HCT116 (cell line): ENCODE results near the gene HLCS. TPM values are rescaled to one million over a fixed set of nuclear protein-coding genes. Genes with fewer than 3 reads are reported as not detected.

Source experiments
- ATAC-seq: fragments of 200-7000 bp; cut with Tn5 transposase; 2 replicates; pipeline ENCODE4 v1.9.1; 2020; ENCODE audit warnings: mild to moderate bottlenecking, moderate library complexity
- BruUV-seq: library from RNA; stranded (reverse); fragments of 400-500 nt; replicated peaks from 2 replicates; lab custom pipeline; 2021; lab: Mats Ljungman, UMichigan
- CTCF ChIA-PET: fragments of 300-600 bp; sonication (Branson Sonifier 250); formaldehyde crosslinking; loops from one replicate; lab custom pipeline; 2021; ENCODE audit warnings: antibody characterized with exemption; lab: Charles Lee
- POLR2A ChIA-PET: fragments of 300-600, 350-600 bp; sonication (Branson Sonifier 250); formaldehyde crosslinking; loops from one replicate; lab custom pipeline; 2021; ENCODE audit warnings: antibody characterized with exemption; lab: Charles Lee
- RAD21 ChIA-PET, 2 experiments: fragments of 300-600 bp; sonication (Branson Sonifier 250); formaldehyde crosslinking; loops; one replicate each; lab custom pipeline; 2023; ENCODE audit warnings: low total read pairs in 2 of 2; ENCODE audit not compliant: uncharacterized antibody in 2 of 2, unreplicated experiment in 2 of 2, low non-redundant PET in 1 of 2; lab: Charles Lee
- DNase-seq: peaks from one replicate; pipeline ENCODE4 v3.0.0-alpha.2; 2010; ENCODE audit warnings: low read depth, low spot score
- H2AFZ ChIP-seq: fragments of 200-600 bp; shearing (Covaris generic), sonication (generic); 2 replicates; pipeline ENCODE4 v1.6.1; 2017; ENCODE audit warnings: low read depth, mixed run types, mixed read lengths, antibody characterized with exemption, low read length; ENCODE audit not compliant: poor library complexity, severe bottlenecking
- H3K27ac ChIP-seq: 2 replicates; pipeline ENCODE4 v1.5.1; 2012; ENCODE audit warnings: low read depth, low read length
- H3K27me3 ChIP-seq: fragments of 200-600 bp; sonication (generic); 2 replicates; pipeline ENCODE4 v1.6.1; 2016; ENCODE audit warnings: mixed run types, low read length, mixed read lengths; ENCODE audit not compliant: insufficient read depth
- H3K36me3 ChIP-seq, 2 experiments: fragments of 200-500 bp in 1 of 2; fragments of 200-600 bp in 1 of 2; sonication (Bioruptor generic) in 1 of 2; sonication (generic) in 1 of 2; 2 replicates each; pipeline versions ENCODE4 v1.5.1 to v1.6.1; 2014 to 2016; ENCODE audit warnings: low read length in 2 of 2, inconsistent platforms in 1 of 2, mixed read lengths in 1 of 2, mixed run types in 1 of 2; ENCODE audit not compliant: insufficient read depth in 2 of 2, control insufficient read depth in 1 of 2
- H3K4me1 ChIP-seq, 2 experiments: fragments of 200-600 bp in 1 of 2; sonication (generic) in 1 of 2; 2 replicates each; pipeline versions ENCODE4 v1.5.1 to v1.6.1; 2012 to 2017; ENCODE audit warnings: low read length in 2 of 2, inconsistent platforms in 1 of 2, mild to moderate bottlenecking in 1 of 2, mixed read lengths in 1 of 2, mixed run types in 1 of 2, moderate library complexity in 1 of 2; ENCODE audit not compliant: insufficient read depth in 2 of 2, control insufficient read depth in 1 of 2
- H3K4me2 ChIP-seq: fragments of 200-600 bp; sonication (generic); 2 replicates; pipeline ENCODE4 v1.6.1; 2017; ENCODE audit warnings: mixed run types, low read length, mixed read lengths
- H3K4me3 ChIP-seq, 2 experiments: fragments of 200-600 bp in 1 of 2; sonication (generic) in 1 of 2; replicated peaks in 1 of 2; 2 replicates each; pipeline ENCODE4 v1.5.1; 2011 to 2016; ENCODE audit warnings: low read length in 2 of 2, control low read depth in 1 of 2, low read depth in 1 of 2, mild to moderate bottlenecking in 1 of 2, mixed read lengths in 1 of 2, mixed run types in 1 of 2
- H3K79me2 ChIP-seq: fragments of 200-600 bp; sonication (generic); 2 replicates; pipeline ENCODE4 v1.6.1; 2017; ENCODE audit warnings: mild to moderate bottlenecking, mixed run types, low read length, moderate library complexity, mixed read lengths; ENCODE audit not compliant: insufficient read depth
- H3K9ac ChIP-seq: fragments of 200-600 bp; sonication (generic); 2 replicates; pipeline ENCODE4 v1.6.1; 2016; ENCODE audit warnings: low read length, mixed read lengths
- H3K9me2 ChIP-seq: fragments of 200-600 bp; sonication (generic), shearing (Covaris generic); 2 replicates; pipeline ENCODE4 v1.6.1; 2017; ENCODE audit warnings: mixed run types, mild to moderate bottlenecking, moderate library complexity; ENCODE audit not compliant: insufficient read depth
- H3K9me3 ChIP-seq, 2 experiments: fragments of 200-500 bp in 1 of 2; fragments of 200-600 bp in 1 of 2; sonication (Bioruptor generic) in 1 of 2; sonication (generic) in 1 of 2; 2 replicates each; pipeline ENCODE4 v1.6.1; 2014 to 2017; ENCODE audit warnings: low read length in 2 of 2, mixed read lengths in 2 of 2, inconsistent platforms in 1 of 2, low read depth in 1 of 2, mild to moderate bottlenecking in 1 of 2, mixed run types in 1 of 2, moderate library complexity in 1 of 2; ENCODE audit not compliant: control insufficient read depth in 1 of 2, insufficient read depth in 1 of 2
- H4K20me1 ChIP-seq: fragments of 200-600 bp; sonication (generic), shearing (Covaris generic); 2 replicates; pipeline ENCODE4 v1.6.1; 2017; ENCODE audit warnings: mixed run types, mild to moderate bottlenecking, moderate library complexity; ENCODE audit not compliant: insufficient read depth
- CBX3 ChIP-seq: IDR thresholded peaks from 2 replicates; pipeline ENCODE4 v1.6.1; 2012; ENCODE audit warnings: low read depth
- EGR1 ChIP-seq: IDR thresholded peaks from 2 replicates; pipeline ENCODE4 v1.6.1; 2012; ENCODE audit warnings: low read depth
- EZH2 ChIP-seq: fragments of 200-600 bp; sonication (generic); IDR thresholded peaks from 2 replicates; pipeline ENCODE4 v1.6.1; 2017; ENCODE audit warnings: antibody characterized with exemption, mixed run types
- POLR2AphosphoS5 ChIP-seq: IDR thresholded peaks from 2 replicates; pipeline ENCODE4 v1.6.1; 2011; ENCODE audit warnings: mild to moderate bottlenecking, low read depth, low read length, moderate library complexity
- SIN3A ChIP-seq: IDR thresholded peaks from 2 replicates; pipeline ENCODE4 v1.6.1; 2012; ENCODE audit warnings: low read depth
- SRF ChIP-seq: IDR thresholded peaks from 2 replicates; pipeline ENCODE4 v1.6.1; 2012; ENCODE audit warnings: low read depth
- YY1 ChIP-seq: IDR thresholded peaks from 2 replicates; pipeline ENCODE4 v1.6.1; 2011; ENCODE audit warnings: low read length, low read depth, moderate library complexity, mild to moderate bottlenecking; ENCODE audit not compliant: insufficient replicate concordance; ENCODE audit errors: extremely low read depth
- ZFX ChIP-seq: fragments of 450-650 bp; IDR thresholded peaks from 2 replicates; pipeline ENCODE4 v1.6.1; 2017
- intact Hi-C: fragments of 100-400 bp; cut with micrococcal nuclease; formaldehyde crosslinking; loops from 2 replicates; pipeline ENCODE4 v1.10.0; 2022
- total RNA-seq: library from RNA; stranded (reverse); gene quantifications from one replicate; pipeline ENCODE4 v1.2.1, GENCODE V29; 2021; ENCODE audit not compliant: unreplicated experiment
- TF ChIP-seq, protein P1 (sequence below): IDR thresholded peaks from 2 replicates; pipeline ENCODE4 v1.6.1; 2011; ENCODE audit warnings: mild to moderate bottlenecking, low read length, moderate library complexity; ENCODE audit not compliant: insufficient replicate concordance; ENCODE audit errors: extremely low read depth
- TF ChIP-seq, protein P2 (sequence below): IDR thresholded peaks from 2 replicates; pipeline ENCODE4 v1.6.1; 2012

The HLCS gene
- total RNA-seq, 1 experiment from 2014 or later: 18.5 TPM

DNA sequence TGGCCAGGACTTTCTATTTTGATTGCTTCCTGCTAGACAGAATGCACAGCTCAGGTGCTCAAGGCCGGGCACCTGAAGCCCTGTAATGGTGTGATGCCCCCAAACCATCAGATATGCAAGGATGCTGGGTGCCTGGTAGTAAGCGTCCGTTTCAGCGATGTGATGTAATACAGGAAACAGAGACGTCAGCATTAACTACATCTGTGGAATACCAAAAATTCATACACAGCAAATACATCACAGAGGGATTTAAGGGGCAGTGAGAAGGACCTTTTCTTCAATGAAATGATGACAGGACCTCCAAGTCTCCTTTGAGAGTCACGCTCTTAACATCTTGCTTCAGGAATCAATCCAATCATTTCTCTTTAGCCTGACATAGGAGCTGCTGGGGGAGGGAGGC is 203.2 kb downstream of the HLCS start:
- CTCF ChIA-PET: no interaction called here
- no peaks in the 10 kb centered on the region for H3K9me3 ChIP-seq
- no peak overlapping the region for H2AFZ ChIP-seq
- no peaks in the 10 kb centered on the region for H3K27me3 ChIP-seq
- H3K4me2 ChIP-seq: no peak overlapping the region
- H3K9ac ChIP-seq: no peak overlapping the region
- no peak overlapping the region for H3K27ac ChIP-seq
- no peak for DNase-seq
- no peak for ATAC-seq
- BruUV-seq: no TSS peak
- RAD21 ChIA-PET: no interaction called here
- POLR2A ChIA-PET: no interaction called here
- H4K20me1 ChIP-seq: no peaks in the 10 kb centered on the region
- H3K9me2 ChIP-seq: no peaks in the 10 kb centered on the region
- H3K79me2 ChIP-seq: no peaks in the 10 kb centered on the region
- no peaks in the 10 kb centered on the region for H3K4me1 ChIP-seq
- H3K4me3 ChIP-seq: no peak overlapping the region
- intact Hi-C loops: no loop called here
- H3K36me3 ChIP-seq: no peaks in the 10 kb centered on the region
- TF ChIP-seq EGR1: no peak
- TF ChIP-seq, protein P1, sequence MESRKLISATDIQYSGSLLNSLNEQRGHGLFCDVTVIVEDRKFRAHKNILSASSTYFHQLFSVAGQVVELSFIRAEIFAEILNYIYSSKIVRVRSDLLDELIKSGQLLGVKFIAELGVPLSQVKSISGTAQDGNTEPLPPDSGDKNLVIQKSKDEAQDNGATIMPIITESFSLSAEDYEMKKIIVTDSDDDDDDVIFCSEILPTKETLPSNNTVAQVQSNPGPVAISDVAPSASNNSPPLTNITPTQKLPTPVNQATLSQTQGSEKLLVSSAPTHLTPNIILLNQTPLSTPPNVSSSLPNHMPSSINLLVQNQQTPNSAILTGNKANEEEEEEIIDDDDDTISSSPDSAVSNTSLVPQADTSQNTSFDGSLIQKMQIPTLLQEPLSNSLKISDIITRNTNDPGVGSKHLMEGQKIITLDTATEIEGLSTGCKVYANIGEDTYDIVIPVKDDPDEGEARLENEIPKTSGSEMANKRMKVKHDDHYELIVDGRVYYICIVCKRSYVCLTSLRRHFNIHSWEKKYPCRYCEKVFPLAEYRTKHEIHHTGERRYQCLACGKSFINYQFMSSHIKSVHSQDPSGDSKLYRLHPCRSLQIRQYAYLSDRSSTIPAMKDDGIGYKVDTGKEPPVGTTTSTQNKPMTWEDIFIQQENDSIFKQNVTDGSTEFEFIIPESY: no peak
- no peak for TF ChIP-seq POLR2AphosphoS5
- no peak for TF ChIP-seq EZH2
- TF ChIP-seq, protein P2, sequence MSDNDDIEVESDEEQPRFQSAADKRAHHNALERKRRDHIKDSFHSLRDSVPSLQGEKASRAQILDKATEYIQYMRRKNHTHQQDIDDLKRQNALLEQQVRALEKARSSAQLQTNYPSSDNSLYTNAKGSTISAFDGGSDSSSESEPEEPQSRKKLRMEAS: no peak
- no peak for TF ChIP-seq SIN3A
- no peak for TF ChIP-seq YY1
- TF ChIP-seq CBX3: no peak
- no peak for TF ChIP-seq ZFX
- TF ChIP-seq SRF: no peak
